Activated T-helper 1 cell treated with anti-CD3 and anti-CD28 coated beads, Interleukin-2, amount 50 U/mL, for 16 hours (primary cell): ENCODE data around the gene CDC42EP4.
A peak's percentile ranks its signal among the peaks of the same experiment; 100 is the strongest.

Source experiments
- DNase-seq, 2 donors: peaks; one replicate each; pipeline ENCODE4 v3.0.0-alpha.2; 2020; ENCODE audit warnings: low read depth in 1 of 2, low spot score in 1 of 2

CDC42EP4 gene

GRCh38 chr17:73311781-73312641, at the start of gene CDC42EP4:
CDC42EP4 (minus strand) TSS chr17:73312001; CDS start chr17:73286500, 25,501 bp downstream.
- DNase-seq = peak; percentile 75 to 77

- DNase-seq = no peak
Observed at GRCh38 chr17:73360961-73361761, 49.4 kb upstream of the CDC42EP4 start.

- no peak for DNase-seq
Observed at GRCh38 chr17:73359987-73360410, 48.2 kb upstream of the CDC42EP4 start.

- DNase-seq = no peak
Observed at GRCh38 chr17:73359352-73359751, 47.6 kb upstream of the CDC42EP4 start.

- DNase-seq = no peak
Observed at GRCh38 chr17:73358668-73359067, 46.9 kb upstream of the CDC42EP4 start.

GRCh38 chr17:73357981-73358380, 46.2 kb upstream of the CDC42EP4 start:
- DNase-seq = no peak

GRCh38 chr17:73357318-73357717, 45.5 kb upstream of the CDC42EP4 start:
- DNase-seq = no peak

- DNase-seq = no peak
Observed at GRCh38 chr17:73356561-73357170, 44.9 kb upstream of the CDC42EP4 start.

- DNase-seq = no peak
Observed at GRCh38 chr17:73354423-73355284, 42.9 kb upstream of the CDC42EP4 start.

GRCh38 chr17:73352261-73352660, 40.5 kb upstream of the CDC42EP4 start:
- no peak for DNase-seq

GRCh38 chr17:73351764-73352163, 40.0 kb upstream of the CDC42EP4 start:
- DNase-seq = no peak

- no peak for DNase-seq
Observed at GRCh38 chr17:73350864-73351263, 39.1 kb upstream of the CDC42EP4 start.

- DNase-seq = no peak
Observed at GRCh38 chr17:73349647-73350046, 37.8 kb upstream of the CDC42EP4 start.

- no peak for DNase-seq
Observed at GRCh38 chr17:73349138-73349537, 37.3 kb upstream of the CDC42EP4 start.

- no peak for DNase-seq
Observed at GRCh38 chr17:73348829-73349095, 37.0 kb upstream of the CDC42EP4 start.

GRCh38 chr17:73348018-73348828, 36.4 kb upstream of the CDC42EP4 start:
- DNase-seq = no peak

- DNase-seq = no peak
Observed at GRCh38 chr17:73347351-73347750, 35.5 kb upstream of the CDC42EP4 start.

GRCh38 chr17:73346501-73347162, 34.8 kb upstream of the CDC42EP4 start:
- DNase-seq = no peak

GRCh38 chr17:73343739-73344454, 32.1 kb upstream of the CDC42EP4 start:
- no peak for DNase-seq
